Measurements from ENCODE around the gene LRGUK. TPM values are rescaled to one million over a fixed set of nuclear protein-coding genes. Genes with fewer than 3 reads are reported as not detected.

LRGUK gene
- total and polyA plus RNA-seq, 2 donors (not counting 3 experiments of a cell fraction or from before 2014, with no cell fraction given): 0.10 to 0.11 TPM

- no peak overlapping the region for H3K9ac ChIP-seq (replicated peaks; ENCODE audit: extremely low read depth, insufficient read depth, low read length)
- CTCF ChIA-PET: interaction anchor here (3.5 kb wide), 1 partner anchor 15 kb away, joined by 18 read pairs; no protein-coding TSS in a partner anchor
- dilution Hi-C loops (cut with MboI; ENCODE audit: extremely low pct_ligation_motif_present, low sequenced_read_pairs) (no loop called here), intact Hi-C loops (cut with micrococcal nuclease) (no loop called here)
- POLR2A ChIA-PET: no interaction called here
- H3K27me3 ChIP-seq (ENCODE audit: control insufficient read depth in 2 of 2, insufficient read depth in 2 of 2, low read length in 2 of 2): peaks cover 2 to 6% of the 10 kb centered on the region in 2 experiments
- H4K20me1 ChIP-seq (replicated peaks; ENCODE audit: control insufficient read depth, extremely low read depth, insufficient read depth, low read length): no peaks in the 10 kb centered on the region
- no peak overlapping the region for H3K4me3 ChIP-seq (replicated peaks in 1 of 3; ENCODE audit: insufficient read depth in 1 of 3, low read depth in 1 of 3, low read length in 3 of 3)
- H3K36me3 ChIP-seq (ENCODE audit: control insufficient read depth in 2 of 2, extremely low read depth in 1 of 2, insufficient read depth in 2 of 2, low read length in 2 of 2): no peaks in the 10 kb centered on the region
- no peak overlapping the region for H3K27ac ChIP-seq (ENCODE audit: insufficient read depth, low read depth, low read length)
- no peak for TF ChIP-seq CTCF (IDR thresholded peaks at IDR 0.05; ENCODE audit: extremely low read depth in 1 of 2, insufficient read depth in 1 of 2, low read depth in 1 of 2, low read length in 2 of 2)
- TF ChIP-seq FOS (IDR thresholded peaks at IDR 0.05; ENCODE audit: borderline replicate concordance, insufficient read depth, low read length): no peak
- TF ChIP-seq POLR2A (IDR thresholded peaks at IDR 0.05; ENCODE audit: low read depth, low read length): no peak
- TF ChIP-seq EZH2 (IDR thresholded peaks at IDR 0.05; ENCODE audit: borderline replicate concordance, low read depth, low read length, severe bottlenecking): no peak
- no peak for TF ChIP-seq MYC (IDR thresholded peaks at IDR 0.05; ENCODE audit: low read depth, low read length)
- no peak for TF ChIP-seq MAX (IDR thresholded peaks at IDR 0.05; ENCODE audit: insufficient read depth, insufficient read length)
- no peak for TF ChIP-seq JUN (IDR thresholded peaks at IDR 0.05; ENCODE audit: borderline replicate concordance, insufficient read depth, insufficient read length, low read depth)
- TF ChIP-seq POLR2AphosphoS5 (IDR thresholded peaks at IDR 0.05; ENCODE audit: insufficient read depth, low read depth, low read length): no peak
- TF ChIP-seq GATA2 (IDR thresholded peaks at IDR 0.05; ENCODE audit: insufficient read depth, insufficient read length, low read depth, low read length): no peak
- no peaks in the 10 kb centered on the region for H3K79me2 ChIP-seq (ENCODE audit: control insufficient read depth, insufficient read depth, low read length)
- DNase-seq (ENCODE audit: low read depth, low spot score) (no peak), FAIRE-seq (no peak)
- H3K9me3 ChIP-seq (replicated peaks; ENCODE audit: control insufficient read depth, insufficient read depth, low read length): no peaks in the 10 kb centered on the region
- H3K9me1 ChIP-seq (replicated peaks; ENCODE audit: control insufficient read depth, extremely low read depth, insufficient read depth, low read length): no peaks in the 10 kb centered on the region
- H3K4me2 ChIP-seq (ENCODE audit: insufficient read depth, low read length): no peak overlapping the region
- no peak overlapping the region for H2AFZ ChIP-seq (ENCODE audit: low read depth, low read length)
- BruUV-seq (replicated peaks): no TSS peak
- no peaks in the 10 kb centered on the region for H3K4me1 ChIP-seq (ENCODE audit: control insufficient read depth, extremely low read depth, insufficient read depth, low read length)
Measured at GRCh38 chr7:134155871-134156270, 28.7 kb downstream of the LRGUK start.
